Upper lobe of left lung (tissue), 4 donors: ENCODE data around the gene MTG2.

ENCODE experiments used
- CTCF ChIP-seq, 6 experiments: fragments of 450-650 bp in 4 of 6; fragments of 200-600 bp in 2 of 6; sonication (generic) in 2 of 6; IDR thresholded peaks; one replicate each; pipeline ENCODE4 v1.5.1; 2016 to 2019; ENCODE audit warnings: antibody characterized with exemption in 6 of 6
- EP300 ChIP-seq, 4 donors: sonication (generic); formaldehyde crosslinking; IDR thresholded peaks; one replicate each; pipeline ENCODE4 v1.5.1; 2017; ENCODE audit warnings: antibody characterized with exemption in 4 of 4, control low read depth in 2 of 4
- POLR2A ChIP-seq, 4 donors: fragments of 450-650 bp; IDR thresholded peaks; one replicate each; pipeline ENCODE4 v1.5.1; 2016 to 2017; ENCODE audit warnings: antibody characterized with exemption in 4 of 4, mild to moderate bottlenecking in 2 of 4
- POLR2AphosphoS5 ChIP-seq, 2 donors: sonication (generic); formaldehyde crosslinking; IDR thresholded peaks; one replicate each; pipeline ENCODE4 v1.5.1; 2017; ENCODE audit warnings: antibody characterized with exemption in 2 of 2

- no peak for TF ChIP-seq CTCF (IDR thresholded peaks at IDR 0.05)
- no peak for TF ChIP-seq POLR2AphosphoS5 (IDR thresholded peaks at IDR 0.05)
- TF ChIP-seq POLR2A (IDR thresholded peaks at IDR 0.05): no peak
- TF ChIP-seq EP300 (IDR thresholded peaks at IDR 0.05): no peak
Measured at GRCh38 chr20:62145688-62146018, 37.2 kb upstream of the MTG2 start.
